Neuronal stem cell (in vitro differentiated cells): ENCODE measurements around the gene HLA-DRB1.

Experiments
- DNase-seq: peaks from one replicate; pipeline ENCODE4 v3.0.0-alpha.2; 2013; ENCODE audit warnings: low spot score
- H2AFZ ChIP-seq: one replicate; pipeline ENCODE4 v1.6.1; 2013; ENCODE audit warnings: mild to moderate bottlenecking, low read length, inconsistent platforms
- H2AK5ac ChIP-seq: 2 replicates; pipeline ENCODE4 v1.6.1; 2013; ENCODE audit warnings: low read depth, mild to moderate bottlenecking, inconsistent platforms, low read length, moderate library complexity, mixed read lengths
- H2BK120ac ChIP-seq: 2 replicates; pipeline ENCODE4 v1.6.1; 2013; ENCODE audit warnings: low read depth, mild to moderate bottlenecking, inconsistent platforms, low read length, moderate library complexity, mixed read lengths
- H2BK12ac ChIP-seq: one replicate; pipeline ENCODE4 v1.6.1; 2013; ENCODE audit warnings: low read length, inconsistent platforms
- H2BK15ac ChIP-seq: 2 replicates; pipeline ENCODE4 v1.6.1; 2013; ENCODE audit warnings: mild to moderate bottlenecking, low read length, inconsistent platforms, mixed read lengths
- H2BK5ac ChIP-seq: one replicate; pipeline ENCODE4 v1.6.1; 2013; ENCODE audit warnings: inconsistent platforms, mild to moderate bottlenecking, low read length, moderate library complexity
- H3K14ac ChIP-seq: one replicate; pipeline ENCODE4 v1.6.1; 2013; ENCODE audit warnings: low read length, inconsistent platforms
- H3K18ac ChIP-seq: 2 replicates; pipeline ENCODE4 v1.6.1; 2013; ENCODE audit warnings: low read length, inconsistent platforms
- H3K23ac ChIP-seq: 2 replicates; pipeline ENCODE4 v1.6.1; 2013; ENCODE audit warnings: low read depth, mild to moderate bottlenecking, mixed read lengths, low read length, inconsistent platforms; ENCODE audit not compliant: poor library complexity
- H3K27ac ChIP-seq: replicated peaks from 3 replicates; pipeline ENCODE4 v1.5.1; 2013; ENCODE audit warnings: low read length, inconsistent platforms
- H3K27me3 ChIP-seq, 3 experiments: 2 replicates each; pipeline ENCODE4 v1.6.1; 2013; ENCODE audit warnings: low read length in 3 of 3, mild to moderate bottlenecking in 2 of 3, inconsistent platforms in 1 of 3, low read depth in 1 of 3, mixed read lengths in 1 of 3, moderate library complexity in 1 of 3; ENCODE audit not compliant: control insufficient read depth in 3 of 3, insufficient read depth in 3 of 3
- H3K36me3 ChIP-seq, 2 donors: replicated peaks in 1 of 2; 2 replicates each; pipeline ENCODE4 v1.6.1; 2013; ENCODE audit warnings: low read length in 2 of 2; ENCODE audit not compliant: control insufficient read depth in 2 of 2, insufficient read depth in 2 of 2
- H3K4ac ChIP-seq: 2 replicates; pipeline ENCODE4 v1.6.1; 2013; ENCODE audit warnings: inconsistent platforms, mild to moderate bottlenecking, low read length, moderate library complexity
- H3K4me1 ChIP-seq, 2 donors: 1 replicate in 1 of 2; 2 replicates in 1 of 2; pipeline ENCODE4 v1.6.1; 2013; ENCODE audit warnings: low read length in 2 of 2, low read depth in 1 of 2; ENCODE audit not compliant: control insufficient read depth in 2 of 2, insufficient read depth in 1 of 2
- H3K4me2 ChIP-seq: one replicate; pipeline ENCODE4 v1.6.1; 2013; ENCODE audit warnings: mild to moderate bottlenecking, low read length, inconsistent platforms; ENCODE audit not compliant: insufficient read depth, poor library complexity, severe bottlenecking
- H3K4me3 ChIP-seq, 2 donors: 2 replicates each; pipeline ENCODE4 v1.5.1; 2013; ENCODE audit warnings: low read length in 2 of 2, mild to moderate bottlenecking in 2 of 2, inconsistent platforms in 1 of 2, moderate library complexity in 1 of 2
- H3K79me1 ChIP-seq: one replicate; pipeline ENCODE4 v1.6.1; 2013; ENCODE audit warnings: low read depth, mild to moderate bottlenecking, inconsistent platforms, low read length, moderate library complexity
- H3K9ac ChIP-seq: one replicate; pipeline ENCODE4 v1.6.1; 2013; ENCODE audit warnings: mild to moderate bottlenecking, low read depth, low read length, inconsistent platforms; ENCODE audit not compliant: poor library complexity
- H3K9me3 ChIP-seq, 2 donors: replicated peaks in 1 of 2; 2 replicates each; pipeline versions ENCODE3 to v1.6.1; 2013; ENCODE audit warnings: low read length in 2 of 2, mild to moderate bottlenecking in 2 of 2, inconsistent platforms in 1 of 2, low read depth in 1 of 2, mixed read lengths in 1 of 2, moderate library complexity in 1 of 2; ENCODE audit not compliant: control insufficient read depth in 2 of 2, insufficient read depth in 1 of 2
- H4K8ac ChIP-seq: one replicate; pipeline ENCODE4 v1.6.1; 2013; ENCODE audit warnings: low read depth, mild to moderate bottlenecking, inconsistent platforms, low read length, moderate library complexity
- H4K91ac ChIP-seq: one replicate; pipeline ENCODE4 v1.6.1; 2013; ENCODE audit warnings: low read length, low read depth, mild to moderate bottlenecking, inconsistent platforms; ENCODE audit not compliant: poor library complexity
- WGBS, 2 donors: extraction: QIAGEN DNeasy Blood & Tissue Kit; methylation state at CpG; one replicate each; pipeline ENCODE4 v1.1.7; 2013; ENCODE audit warnings: missing lambda C conversion rate in 2 of 2, mixed read lengths in 1 of 2; ENCODE audit not compliant: insufficient read length in 2 of 2, insufficient replicate concordance in 1 of 2; ENCODE audit errors: extremely low coverage in 2 of 2; 5-methylcytosine and 5-hydroxymethylcytosine counted together

HLA-DRB1 gene

GRCh38 chr6:32608362-32608761 lies 18.7 kb upstream of the HLA-DRB1 start:
- no peak overlapping the region for H3K9ac ChIP-seq
- no peak overlapping the region for H3K4me2 ChIP-seq
- no peaks in the 10 kb centered on the region for H3K36me3 ChIP-seq
- no peaks in the 10 kb centered on the region for H3K4me1 ChIP-seq
- no peak overlapping the region for H2BK15ac ChIP-seq
- H4K91ac ChIP-seq, result no peak overlapping the region
- no peaks in the 10 kb centered on the region for H3K27me3 ChIP-seq
- no peak overlapping the region for H2AFZ ChIP-seq
- no peak overlapping the region for H3K18ac ChIP-seq
- WGBS, 2 donors, result no CpG with 5 or more reads among the region's 3 CpGs
- H3K4me3 ChIP-seq, result no peak overlapping the region
- DNase-seq, result no peak
- H2BK5ac ChIP-seq, result no peak overlapping the region
- no peak overlapping the region for H4K8ac ChIP-seq
- H2BK12ac ChIP-seq, result no peak overlapping the region
- H3K9me3 ChIP-seq, result no peaks in the 10 kb centered on the region
- no peak overlapping the region for H2AK5ac ChIP-seq
- H3K14ac ChIP-seq, result no peak overlapping the region
- H3K4ac ChIP-seq, result no peak overlapping the region
- no peaks in the 10 kb centered on the region for H3K79me1 ChIP-seq
- no peak overlapping the region for H3K27ac ChIP-seq
- no peak overlapping the region for H2BK120ac ChIP-seq
- H3K23ac ChIP-seq, result no peak overlapping the region

- H4K8ac ChIP-seq, result no peak overlapping the region
- no peaks in the 10 kb centered on the region for H3K4me1 ChIP-seq
- no peak overlapping the region for H3K9ac ChIP-seq
- no peak overlapping the region for H3K23ac ChIP-seq
- no peaks in the 10 kb centered on the region for H3K27me3 ChIP-seq
- H2BK120ac ChIP-seq, result no peak overlapping the region
- H3K14ac ChIP-seq, result no peak overlapping the region
- H2BK15ac ChIP-seq, result no peak overlapping the region
- H3K36me3 ChIP-seq, result no peaks in the 10 kb centered on the region
- DNase-seq, result no peak
- no CpG with 5 or more reads among the region's 2 CpGs for WGBS, 2 donors
- no peak overlapping the region for H3K18ac ChIP-seq
- H3K79me1 ChIP-seq, result no peaks in the 10 kb centered on the region
- no peak overlapping the region for H3K4me2 ChIP-seq
- no peak overlapping the region for H4K91ac ChIP-seq
- no peak overlapping the region for H3K4me3 ChIP-seq
- no peak overlapping the region for H2AFZ ChIP-seq
- H3K9me3 ChIP-seq, result no peaks in the 10 kb centered on the region
- H3K27ac ChIP-seq, result no peak overlapping the region
- no peak overlapping the region for H3K4ac ChIP-seq
- no peak overlapping the region for H2BK5ac ChIP-seq
- H2BK12ac ChIP-seq, result no peak overlapping the region
- H2AK5ac ChIP-seq, result no peak overlapping the region
Measured at GRCh38 chr6:32607988-32608298, 18.3 kb upstream of the HLA-DRB1 start.

DNA sequence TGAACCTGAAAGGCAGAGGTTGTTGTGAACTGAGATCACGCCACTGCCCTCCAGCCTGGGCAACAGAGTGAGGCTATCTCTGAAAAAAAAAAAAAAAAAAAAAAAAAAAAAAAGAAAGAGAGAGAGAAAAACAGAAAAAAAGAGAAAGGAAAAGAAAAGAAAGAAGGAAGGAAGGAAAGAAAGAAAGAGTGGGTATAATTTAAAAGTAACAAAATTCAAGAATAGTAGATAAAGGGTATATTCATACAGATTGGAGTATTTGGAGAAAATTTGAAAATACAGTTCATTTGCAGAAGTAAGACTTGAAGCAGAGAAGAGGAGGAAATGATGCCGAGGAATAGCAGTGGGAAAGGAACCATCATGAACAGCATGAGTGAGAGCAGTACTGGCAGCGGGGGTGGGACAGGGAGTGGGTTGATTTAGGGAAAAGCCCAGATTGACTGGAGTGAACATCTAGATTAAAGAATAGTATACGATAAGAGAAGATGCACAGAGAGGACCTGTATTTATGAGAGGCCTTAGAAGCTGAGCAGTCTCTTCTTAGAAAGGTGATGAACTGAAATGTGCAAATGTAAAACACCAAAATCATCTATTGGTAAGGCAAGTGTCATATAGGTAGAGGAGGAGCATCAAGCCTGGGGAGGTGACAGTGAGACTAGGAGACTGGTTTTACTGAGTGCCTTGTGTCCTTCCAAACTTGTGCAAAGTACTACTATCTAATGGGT lies 17.8 kb upstream of the HLA-DRB1 start:
- no peak overlapping the region for H4K8ac ChIP-seq
- H3K4ac ChIP-seq, result no peak overlapping the region
- H2AK5ac ChIP-seq, result no peak overlapping the region
- no peak overlapping the region for H3K4me3 ChIP-seq
- H3K9ac ChIP-seq, result no peak overlapping the region
- H3K79me1 ChIP-seq, result no peaks in the 10 kb centered on the region
- no peak overlapping the region for H3K4me2 ChIP-seq
- no peak overlapping the region for H4K91ac ChIP-seq
- H3K23ac ChIP-seq, result no peak overlapping the region
- H3K9me3 ChIP-seq, result no peaks in the 10 kb centered on the region
- H3K14ac ChIP-seq, result no peak overlapping the region
- no peak for DNase-seq
- no peak overlapping the region for H2BK5ac ChIP-seq
- H2BK15ac ChIP-seq, result no peak overlapping the region
- H2BK120ac ChIP-seq, result no peak overlapping the region
- H3K36me3 ChIP-seq, result no peaks in the 10 kb centered on the region
- H2BK12ac ChIP-seq, result no peak overlapping the region
- H3K18ac ChIP-seq, result no peak overlapping the region
- WGBS, 2 donors, result no CpG with 5 or more reads among the region's 4 CpGs
- H3K27me3 ChIP-seq, result no peaks in the 10 kb centered on the region
- no peaks in the 10 kb centered on the region for H3K4me1 ChIP-seq
- H3K27ac ChIP-seq, result no peak overlapping the region
- no peak overlapping the region for H2AFZ ChIP-seq

DNA sequence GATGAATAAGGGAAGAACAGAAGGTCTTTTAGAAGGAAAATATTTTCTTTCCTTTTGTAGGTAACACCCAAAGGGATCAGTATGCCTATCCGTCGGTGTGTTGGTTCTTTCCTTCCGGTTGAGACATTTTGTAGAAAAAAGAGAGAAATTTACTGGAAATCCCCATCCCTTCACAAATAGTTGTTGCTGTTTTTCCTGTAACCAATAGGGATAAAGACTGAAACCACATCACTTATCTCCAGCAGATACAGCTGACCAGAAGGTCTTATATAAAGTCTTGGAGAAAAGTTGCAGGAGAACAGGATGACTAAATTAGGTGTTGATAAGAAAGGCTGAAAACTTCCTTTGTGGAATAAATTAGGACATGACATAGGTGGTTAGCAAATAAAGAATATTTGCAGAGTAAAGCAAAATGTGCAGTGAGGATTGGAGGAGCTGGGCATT lies 14.8 kb upstream of the HLA-DRB1 start:
- no peaks in the 10 kb centered on the region for H3K36me3 ChIP-seq
- no peaks in the 10 kb centered on the region for H3K4me1 ChIP-seq
- no peak overlapping the region for H3K23ac ChIP-seq
- no peak overlapping the region for H4K91ac ChIP-seq
- no peak overlapping the region for H2BK5ac ChIP-seq
- no peak overlapping the region for H3K4ac ChIP-seq
- H3K27ac ChIP-seq, result no peak overlapping the region
- H3K14ac ChIP-seq, result no peak overlapping the region
- no peak overlapping the region for H3K4me3 ChIP-seq
- no peak overlapping the region for H3K9ac ChIP-seq
- no peak for DNase-seq
- no peaks in the 10 kb centered on the region for H3K27me3 ChIP-seq
- no peaks in the 10 kb centered on the region for H3K9me3 ChIP-seq
- no peak overlapping the region for H2BK120ac ChIP-seq
- no peak overlapping the region for H3K4me2 ChIP-seq
- H2AFZ ChIP-seq, result no peak overlapping the region
- no peak overlapping the region for H2AK5ac ChIP-seq
- no peak overlapping the region for H2BK15ac ChIP-seq
- H3K18ac ChIP-seq, result no peak overlapping the region
- no peak overlapping the region for H4K8ac ChIP-seq
- no peaks in the 10 kb centered on the region for H3K79me1 ChIP-seq
- no CpG with 5 or more reads among the region's 3 CpGs for WGBS, 2 donors
- H2BK12ac ChIP-seq, result no peak overlapping the region
